Osteocyte (in vitro differentiated cells): Measurements from ENCODE around the gene SPSB4. TPM values are rescaled to one million over a fixed set of nuclear protein-coding genes. Genes with fewer than 3 reads are reported as not detected.

Experiments used
- DNase-seq: peaks from one replicate; pipeline ENCODE4 v3.0.0; 2021; ENCODE audit warnings: mixed read lengths; ENCODE audit not compliant: unreplicated experiment; ENCODE audit errors: extremely low spot score
- H3K27ac Mint-ChIP-seq: one replicate; pipeline ENCODE4 v1.8.0; 2021; ENCODE audit warnings: mild to moderate bottlenecking, mixed read lengths; ENCODE audit not compliant: unreplicated experiment
- H3K27me3 Mint-ChIP-seq: one replicate; pipeline ENCODE4 v1.8.0; 2021; ENCODE audit warnings: mixed read lengths; ENCODE audit not compliant: unreplicated experiment
- H3K36me3 Mint-ChIP-seq: one replicate; pipeline ENCODE4 v1.8.0; 2021; ENCODE audit warnings: mixed read lengths; ENCODE audit not compliant: unreplicated experiment
- H3K4me1 Mint-ChIP-seq: one replicate; pipeline ENCODE4 v1.8.0; 2021; ENCODE audit warnings: mixed read lengths; ENCODE audit not compliant: unreplicated experiment
- H3K4me3 Mint-ChIP-seq: one replicate; pipeline ENCODE4 v1.8.0; 2021; ENCODE audit warnings: mild to moderate bottlenecking, moderate library complexity, mixed read lengths; ENCODE audit not compliant: unreplicated experiment
- H3K9me3 Mint-ChIP-seq: one replicate; pipeline ENCODE4 v1.8.0; 2021; ENCODE audit warnings: mixed read lengths; ENCODE audit not compliant: unreplicated experiment
- total RNA-seq: library from RNA; stranded (reverse); gene quantifications from 2 replicates; pipeline ENCODE4 v1.2.1, GENCODE V29; 2021
- TF ChIP-seq, protein P1 (sequence below): fragments of 200-600 bp; sonication (generic); IDR thresholded peaks from 2 replicates; pipeline ENCODE4 v1.5.0; 2021; ENCODE audit warnings: antibody characterized with exemption, mild to moderate bottlenecking, moderate library complexity

SPSB4 gene
- total RNA-seq, 1 donor from 2014 or later: 3.3 TPM

DNA sequence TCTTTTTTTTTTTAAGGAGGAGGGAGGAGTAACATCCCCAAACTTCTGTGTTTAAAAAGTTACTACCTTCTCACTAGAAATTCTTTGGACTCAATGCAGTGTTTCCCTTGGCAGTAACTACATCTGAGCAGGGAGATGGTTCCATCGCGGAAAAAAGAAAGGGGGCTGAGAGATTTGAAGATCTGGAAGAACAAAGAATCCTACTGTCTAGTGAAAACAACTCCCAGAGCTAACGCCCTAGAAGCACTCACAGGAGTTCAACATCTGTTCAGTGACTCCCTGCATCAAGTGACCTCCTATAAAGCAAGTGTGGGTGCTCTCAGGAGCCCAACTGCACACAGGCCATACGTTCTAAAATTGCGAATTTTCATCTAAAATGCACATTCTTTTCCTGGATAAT lies 113.7 kb downstream of the SPSB4 start:
- no peak for DNase-seq
- H3K4me3 Mint-ChIP-seq: no peak overlapping the region
- H3K27ac Mint-ChIP-seq: no peak overlapping the region
- H3K36me3 Mint-ChIP-seq: peaks cover 2% of the 10 kb centered on the region
- TF ChIP-seq, protein P1, sequence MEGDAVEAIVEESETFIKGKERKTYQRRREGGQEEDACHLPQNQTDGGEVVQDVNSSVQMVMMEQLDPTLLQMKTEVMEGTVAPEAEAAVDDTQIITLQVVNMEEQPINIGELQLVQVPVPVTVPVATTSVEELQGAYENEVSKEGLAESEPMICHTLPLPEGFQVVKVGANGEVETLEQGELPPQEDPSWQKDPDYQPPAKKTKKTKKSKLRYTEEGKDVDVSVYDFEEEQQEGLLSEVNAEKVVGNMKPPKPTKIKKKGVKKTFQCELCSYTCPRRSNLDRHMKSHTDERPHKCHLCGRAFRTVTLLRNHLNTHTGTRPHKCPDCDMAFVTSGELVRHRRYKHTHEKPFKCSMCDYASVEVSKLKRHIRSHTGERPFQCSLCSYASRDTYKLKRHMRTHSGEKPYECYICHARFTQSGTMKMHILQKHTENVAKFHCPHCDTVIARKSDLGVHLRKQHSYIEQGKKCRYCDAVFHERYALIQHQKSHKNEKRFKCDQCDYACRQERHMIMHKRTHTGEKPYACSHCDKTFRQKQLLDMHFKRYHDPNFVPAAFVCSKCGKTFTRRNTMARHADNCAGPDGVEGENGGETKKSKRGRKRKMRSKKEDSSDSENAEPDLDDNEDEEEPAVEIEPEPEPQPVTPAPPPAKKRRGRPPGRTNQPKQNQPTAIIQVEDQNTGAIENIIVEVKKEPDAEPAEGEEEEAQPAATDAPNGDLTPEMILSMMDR: no peak
- H3K4me1 Mint-ChIP-seq: no peaks in the 10 kb centered on the region
- peaks cover 16% of the 10 kb centered on the region for H3K9me3 Mint-ChIP-seq
- peaks cover 12% of the 10 kb centered on the region for H3K27me3 Mint-ChIP-seq

DNA sequence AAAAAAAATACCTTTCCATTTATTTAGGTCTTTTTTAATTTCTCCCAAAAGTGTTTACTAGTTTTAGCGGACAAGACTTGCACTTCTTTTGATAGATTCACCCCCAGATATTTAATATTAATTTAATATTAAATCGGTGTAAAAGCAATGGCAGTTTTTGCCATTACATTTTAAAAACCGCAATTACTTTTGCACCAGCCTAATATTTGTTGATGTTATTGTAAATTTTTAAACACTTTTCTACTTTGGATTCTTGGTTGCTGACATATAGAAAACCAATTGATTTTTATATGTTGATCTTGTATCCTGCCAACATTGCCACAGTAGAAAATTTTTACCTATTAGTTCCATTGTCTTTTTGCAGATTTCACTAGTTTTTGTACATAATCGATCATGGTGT lies 116.5 kb downstream of the SPSB4 start:
- no peaks in the 10 kb centered on the region for H3K4me1 Mint-ChIP-seq
- H3K27me3 Mint-ChIP-seq: peaks cover 12% of the 10 kb centered on the region
- H3K4me3 Mint-ChIP-seq: no peak overlapping the region
- H3K9me3 Mint-ChIP-seq: no peaks in the 10 kb centered on the region
- TF ChIP-seq, protein P1: no peak
- DNase-seq: no peak
- H3K27ac Mint-ChIP-seq: no peak overlapping the region
- H3K36me3 Mint-ChIP-seq: no peaks in the 10 kb centered on the region

- TF ChIP-seq, protein P1: no peak
- Mint-ChIP-seq H3K9me3 (no peaks in the 10 kb centered on the region), H3K4me1 (no peaks in the 10 kb centered on the region), H3K27ac (no peak overlapping the region), H3K27me3 (peaks cover 12% of the 10 kb centered on the region), H3K4me3 (no peak overlapping the region), H3K36me3 (no peaks in the 10 kb centered on the region)
- no peak for DNase-seq
Observed at GRCh38 chr3:141170678-141171295, 119.6 kb downstream of the SPSB4 start.

DNA sequence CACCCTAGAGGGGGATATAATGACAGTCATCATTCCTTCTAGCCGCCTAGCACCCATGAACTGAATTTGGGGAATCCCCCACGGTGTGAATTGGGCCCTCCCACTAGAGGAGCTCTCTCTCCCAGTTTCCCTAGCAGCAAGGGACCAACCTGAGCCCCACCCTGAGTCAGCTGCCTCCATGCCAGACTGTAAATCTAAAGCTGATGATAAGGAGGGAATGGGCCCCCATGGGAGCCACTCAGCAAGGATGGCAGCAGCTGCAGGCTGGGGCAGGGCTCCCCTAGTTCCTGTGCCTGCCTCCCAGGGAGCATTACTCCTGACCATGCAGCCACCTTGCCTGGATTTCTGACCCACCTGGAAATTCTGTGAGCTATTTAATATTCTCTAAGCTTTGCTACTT lies 123.5 kb downstream of the SPSB4 start:
- TF ChIP-seq, protein P1: no peak
- Mint-ChIP-seq H3K27me3 (peaks cover 8% of the 10 kb centered on the region), H3K9me3 (no peaks in the 10 kb centered on the region), H3K36me3 (no peaks in the 10 kb centered on the region), H3K27ac (no peak overlapping the region), H3K4me1 (no peaks in the 10 kb centered on the region), H3K4me3 (no peak overlapping the region)
- no peak for DNase-seq

GRCh38 chr3:141176775-141177174 lies 125.6 kb downstream of the SPSB4 start:
- peaks cover 8% of the 10 kb centered on the region for H3K27me3 Mint-ChIP-seq
- H3K4me3 Mint-ChIP-seq: no peak overlapping the region
- DNase-seq: no peak
- no peaks in the 10 kb centered on the region for H3K4me1 Mint-ChIP-seq
- H3K9me3 Mint-ChIP-seq: no peaks in the 10 kb centered on the region
- TF ChIP-seq, protein P1: no peak
- H3K27ac Mint-ChIP-seq: no peak overlapping the region
- no peaks in the 10 kb centered on the region for H3K36me3 Mint-ChIP-seq
